DOHH2 (cell line): ENCODE results near the gene TRPV6.

Experiments
- H3F3A ChIP-seq: fragments of 200-600 bp; sonication (generic), shearing (Covaris generic); 2 replicates; pipeline ENCODE4 v1.6.0; 2016; ENCODE audit warnings: antibody characterized with exemption, mild to moderate bottlenecking; ENCODE audit not compliant: control insufficient read depth, insufficient read depth
- H3K27ac ChIP-seq: fragments of 200-600 bp; sonication (generic); 2 replicates; pipeline ENCODE4 v1.5.1; 2014; ENCODE audit warnings: low read depth, mild to moderate bottlenecking, low read length, moderate library complexity
- H3K27me3 ChIP-seq: fragments of 200-600 bp; sonication (generic); 2 replicates; pipeline ENCODE4 v1.6.1; 2014; ENCODE audit warnings: mild to moderate bottlenecking, low read length, mixed read lengths; ENCODE audit not compliant: control insufficient read depth
- H3K36me3 ChIP-seq: fragments of 200-600 bp; sonication (generic); 2 replicates; pipeline ENCODE4 v1.6.1; 2014; ENCODE audit warnings: mild to moderate bottlenecking, low read length, moderate library complexity, mixed read lengths; ENCODE audit not compliant: control insufficient read depth
- H3K4me1 ChIP-seq: fragments of 200-600 bp; sonication (generic); 2 replicates; pipeline ENCODE4 v1.6.1; 2014; ENCODE audit warnings: mild to moderate bottlenecking, low read length, mixed read lengths; ENCODE audit not compliant: control insufficient read depth
- H3K4me2 ChIP-seq: fragments of 200-600 bp; sonication (generic); 2 replicates; pipeline ENCODE4 v1.6.0; 2014; ENCODE audit warnings: mild to moderate bottlenecking, low read length, moderate library complexity
- H3K4me3 ChIP-seq: fragments of 200-600 bp; sonication (generic); 2 replicates; pipeline ENCODE4 v1.5.1; 2014; ENCODE audit warnings: mild to moderate bottlenecking, low read length, mixed read lengths
- H3K79me2 ChIP-seq: fragments of 200-600 bp; sonication (generic); 2 replicates; pipeline ENCODE4 v1.6.1; 2014; ENCODE audit warnings: mild to moderate bottlenecking, low read length, mixed read lengths; ENCODE audit not compliant: control insufficient read depth
- H3K9me2 ChIP-seq: fragments of 200-600 bp; sonication (generic); replicated peaks from 2 replicates; pipeline ENCODE4 v1.6.1; 2014; ENCODE audit warnings: mild to moderate bottlenecking, low read length, mixed read lengths; ENCODE audit not compliant: control insufficient read depth
- H3K9me3 ChIP-seq: fragments of 200-600 bp; sonication (generic); 2 replicates; pipeline ENCODE4 v1.6.1; 2014; ENCODE audit warnings: antibody characterized with exemption, low read length, mixed read lengths; ENCODE audit not compliant: control insufficient read depth, insufficient read depth
- H4K20me1 ChIP-seq: fragments of 200-600 bp; sonication (generic); 2 replicates; pipeline ENCODE4 v1.6.0; 2014; ENCODE audit warnings: low read depth, mild to moderate bottlenecking, antibody characterized with exemption, low read length, moderate library complexity; ENCODE audit not compliant: control insufficient read depth, insufficient read depth
- EZH2phosphoT487 ChIP-seq: fragments of 200-600 bp; sonication (generic); IDR thresholded peaks from 2 replicates; pipeline ENCODE4 v1.6.1; 2017; ENCODE audit warnings: borderline replicate concordance, mild to moderate bottlenecking, antibody characterized with exemption, low read length, moderate library complexity, mixed read lengths
- TF ChIP-seq, protein P1 (sequence below): fragments of 200-600 bp; sonication (generic); IDR thresholded peaks from one replicate; pipeline ENCODE4 v1.5.1; 2014; ENCODE audit warnings: antibody characterized with exemption, mild to moderate bottlenecking, low read depth, low read length; ENCODE audit not compliant: poor library complexity, severe bottlenecking

TRPV6 gene

GRCh38 chr7:142933092-142933475 is 47.5 kb upstream of the TRPV6 start:
- no peak overlapping the region for H3K4me2 ChIP-seq
- peaks cover 15% of the 10 kb centered on the region; the same call in 1 of the 2 replicates for H3K27me3 ChIP-seq
- H4K20me1 ChIP-seq: no peaks in the 10 kb centered on the region
- no peak overlapping the region for H3K27ac ChIP-seq
- H3K79me2 ChIP-seq: no peaks in the 10 kb centered on the region
- no peaks in the 10 kb centered on the region for H3K36me3 ChIP-seq
- H3K4me3 ChIP-seq: no peak overlapping the region
- peaks cover 3% of the 10 kb centered on the region for H3K4me1 ChIP-seq
- H3F3A ChIP-seq: no peaks in the 10 kb centered on the region
- TF ChIP-seq, protein P1, sequence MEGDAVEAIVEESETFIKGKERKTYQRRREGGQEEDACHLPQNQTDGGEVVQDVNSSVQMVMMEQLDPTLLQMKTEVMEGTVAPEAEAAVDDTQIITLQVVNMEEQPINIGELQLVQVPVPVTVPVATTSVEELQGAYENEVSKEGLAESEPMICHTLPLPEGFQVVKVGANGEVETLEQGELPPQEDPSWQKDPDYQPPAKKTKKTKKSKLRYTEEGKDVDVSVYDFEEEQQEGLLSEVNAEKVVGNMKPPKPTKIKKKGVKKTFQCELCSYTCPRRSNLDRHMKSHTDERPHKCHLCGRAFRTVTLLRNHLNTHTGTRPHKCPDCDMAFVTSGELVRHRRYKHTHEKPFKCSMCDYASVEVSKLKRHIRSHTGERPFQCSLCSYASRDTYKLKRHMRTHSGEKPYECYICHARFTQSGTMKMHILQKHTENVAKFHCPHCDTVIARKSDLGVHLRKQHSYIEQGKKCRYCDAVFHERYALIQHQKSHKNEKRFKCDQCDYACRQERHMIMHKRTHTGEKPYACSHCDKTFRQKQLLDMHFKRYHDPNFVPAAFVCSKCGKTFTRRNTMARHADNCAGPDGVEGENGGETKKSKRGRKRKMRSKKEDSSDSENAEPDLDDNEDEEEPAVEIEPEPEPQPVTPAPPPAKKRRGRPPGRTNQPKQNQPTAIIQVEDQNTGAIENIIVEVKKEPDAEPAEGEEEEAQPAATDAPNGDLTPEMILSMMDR: no peak
- H3K9me3 ChIP-seq: peaks cover 3% of the 10 kb centered on the region
- H3K9me2 ChIP-seq: no peaks in the 10 kb centered on the region

- Histone ChIP-seq H3K36me3 (no peaks in the 10 kb centered on the region), H3K9me2 (no peaks in the 10 kb centered on the region), H4K20me1 (no peaks in the 10 kb centered on the region), H3K79me2 (no peaks in the 10 kb centered on the region), H3K4me3 (no peak overlapping the region), H3K27ac (no peak overlapping the region), H3K27me3 (peaks cover 15% of the 10 kb centered on the region; the same call in 1 of the 2 replicates), H3K4me1 (peaks cover 8% of the 10 kb centered on the region), H3K4me2 (no peak overlapping the region), H3F3A (no peaks in the 10 kb centered on the region), H3K9me3 (peaks cover 9% of the 10 kb centered on the region)
- no peak for TF ChIP-seq EZH2phosphoT487
- TF ChIP-seq, protein P1: no peak
These were observed 47.0 kb upstream of the TRPV6 start for GRCh38 chr7:142932386-142933091.

GRCh38 chr7:142930126-142930730 is 44.7 kb upstream of the TRPV6 start:
- peaks cover 20% of the 10 kb centered on the region for H3K4me1 ChIP-seq
- no peak overlapping the region for H3K4me2 ChIP-seq
- peaks cover 14% of the 10 kb centered on the region; the same call in 1 of the 2 replicates for H3K27me3 ChIP-seq
- H3K79me2 ChIP-seq: no peaks in the 10 kb centered on the region
- no peaks in the 10 kb centered on the region for H4K20me1 ChIP-seq
- H3K36me3 ChIP-seq: no peaks in the 10 kb centered on the region
- peaks cover 9% of the 10 kb centered on the region for H3K9me3 ChIP-seq
- TF ChIP-seq, protein P1: no peak
- TF ChIP-seq EZH2phosphoT487: no peak
- H3K27ac ChIP-seq: no peak overlapping the region
- H3F3A ChIP-seq: no peaks in the 10 kb centered on the region
- H3K9me2 ChIP-seq: no peaks in the 10 kb centered on the region
- no peak overlapping the region for H3K4me3 ChIP-seq
